Fibroblast of villous mesenchyme (primary cell): ENCODE measurements around the gene NUMB. TPM values are rescaled to one million over a fixed set of nuclear protein-coding genes. Genes with fewer than 3 reads are reported as not detected.

Experiments used
- DNase-seq: peaks from one replicate; pipeline ENCODE4 v3.0.0-alpha.2; 2010; ENCODE audit warnings: low read depth
- H3K4me3 ChIP-seq: 2 replicates; pipeline ENCODE4 v1.5.1; 2011; ENCODE audit warnings: low read depth, mild to moderate bottlenecking, low read length
- total RNA-seq: library from RNA; depleted of rRNA; stranded (reverse); fragments of >200 nt; gene quantifications from 2 replicates; pipeline ENCODE4 v1.2.3, GENCODE V29; 2012
- TF ChIP-seq, protein P1 (sequence below): IDR thresholded peaks from 2 replicates; pipeline ENCODE4 v1.5.1; 2012; ENCODE audit warnings: low read depth, mild to moderate bottlenecking, low read length; ENCODE audit not compliant: insufficient read depth

NUMB gene
- total RNA-seq, 1 donor: 35.4 TPM

DNA sequence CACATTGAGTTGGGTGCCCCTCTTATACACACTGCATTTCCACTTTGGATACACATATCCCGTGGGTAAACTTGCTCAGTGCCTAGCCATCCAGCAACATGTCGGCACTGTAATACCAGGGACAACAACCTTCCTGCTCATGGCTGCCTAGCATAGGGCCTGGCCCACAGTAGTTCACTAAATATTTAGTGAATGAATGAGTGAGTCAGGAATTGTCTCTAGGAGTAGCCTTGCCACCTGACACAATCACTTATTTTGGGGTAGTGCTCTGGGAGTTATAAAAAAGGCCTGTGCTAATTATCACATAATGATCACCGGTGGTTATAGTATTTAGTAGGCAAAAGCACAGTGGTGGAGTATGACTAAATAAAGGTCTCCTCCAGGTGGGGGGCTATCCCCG, 8.5 kb upstream of the NUMB start:
- no peak overlapping the region for H3K4me3 ChIP-seq
- TF ChIP-seq, protein P1, sequence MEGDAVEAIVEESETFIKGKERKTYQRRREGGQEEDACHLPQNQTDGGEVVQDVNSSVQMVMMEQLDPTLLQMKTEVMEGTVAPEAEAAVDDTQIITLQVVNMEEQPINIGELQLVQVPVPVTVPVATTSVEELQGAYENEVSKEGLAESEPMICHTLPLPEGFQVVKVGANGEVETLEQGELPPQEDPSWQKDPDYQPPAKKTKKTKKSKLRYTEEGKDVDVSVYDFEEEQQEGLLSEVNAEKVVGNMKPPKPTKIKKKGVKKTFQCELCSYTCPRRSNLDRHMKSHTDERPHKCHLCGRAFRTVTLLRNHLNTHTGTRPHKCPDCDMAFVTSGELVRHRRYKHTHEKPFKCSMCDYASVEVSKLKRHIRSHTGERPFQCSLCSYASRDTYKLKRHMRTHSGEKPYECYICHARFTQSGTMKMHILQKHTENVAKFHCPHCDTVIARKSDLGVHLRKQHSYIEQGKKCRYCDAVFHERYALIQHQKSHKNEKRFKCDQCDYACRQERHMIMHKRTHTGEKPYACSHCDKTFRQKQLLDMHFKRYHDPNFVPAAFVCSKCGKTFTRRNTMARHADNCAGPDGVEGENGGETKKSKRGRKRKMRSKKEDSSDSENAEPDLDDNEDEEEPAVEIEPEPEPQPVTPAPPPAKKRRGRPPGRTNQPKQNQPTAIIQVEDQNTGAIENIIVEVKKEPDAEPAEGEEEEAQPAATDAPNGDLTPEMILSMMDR: no peak
- no peak for DNase-seq

GRCh38 chr14:73465823-73466532, 7.6 kb upstream of the NUMB start:
- TF ChIP-seq, protein P1: no peak
- no peak overlapping the region for H3K4me3 ChIP-seq
- DNase-seq: no peak

DNA sequence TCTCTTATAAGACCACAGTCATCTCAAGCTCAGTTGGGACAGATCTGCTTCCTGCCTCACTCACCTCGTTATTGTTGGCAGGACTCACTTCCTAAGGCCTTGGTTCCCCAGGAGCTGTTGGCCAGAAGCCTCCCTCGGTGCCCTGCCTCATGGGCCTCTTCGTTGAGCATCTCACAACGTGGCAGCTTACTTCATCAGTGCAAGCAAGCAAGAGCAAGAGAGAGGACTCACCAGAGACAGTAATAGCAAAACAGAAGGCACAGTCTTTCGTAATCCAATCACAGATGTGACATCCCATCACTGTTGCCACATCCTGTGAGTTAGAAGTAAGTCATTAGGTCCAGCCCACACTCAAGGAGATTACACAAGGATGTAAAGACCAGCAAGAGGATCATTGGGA, 5.1 kb upstream of the NUMB start:
- H3K4me3 ChIP-seq: peak overlapping the region; percentile 49
- peak; percentile 97 for DNase-seq
- TF ChIP-seq, protein P1: no peak

DNA sequence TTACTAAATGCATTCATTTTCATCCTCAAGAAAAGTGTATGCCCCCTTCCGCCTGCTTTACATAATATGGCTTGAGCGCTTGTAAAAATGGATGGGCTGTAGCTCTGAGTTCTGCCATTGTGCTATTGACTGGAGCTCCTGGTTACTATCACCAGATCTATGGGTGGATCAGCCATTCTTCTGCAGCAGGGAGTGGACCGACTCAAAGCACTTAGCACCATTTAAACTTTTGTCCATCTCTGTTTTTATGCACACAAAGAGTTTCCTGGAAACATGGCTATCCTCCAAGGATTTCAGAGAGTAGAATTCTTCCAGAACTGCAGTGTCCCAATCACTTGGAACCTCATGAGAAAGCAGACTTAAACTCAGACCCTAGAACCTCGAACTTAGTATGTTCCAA, 4.5 kb upstream of the NUMB start:
- TF ChIP-seq, protein P1: no peak
- peak; percentile 50 for DNase-seq
- peak overlapping the region; percentile 49 for H3K4me3 ChIP-seq

GRCh38 chr14:73462048-73462715, 3.8 kb upstream of the NUMB start:
- peak overlapping the region; percentile 49 for H3K4me3 ChIP-seq
- DNase-seq: peak; percentile 82
- TF ChIP-seq, protein P1: no peak

- peak overlapping the region; percentile 49 for H3K4me3 ChIP-seq
- TF ChIP-seq, protein P1: no peak
- DNase-seq: no peak
Measured at GRCh38 chr14:73461478-73462047, 3.2 kb upstream of the NUMB start.
